Breast epithelium (tissue), 4 donors: ENCODE results near the gene FOCAD. TPM values are rescaled to one million over a fixed set of nuclear protein-coding genes. Genes with fewer than 3 reads are reported as not detected.

Source experiments
- DNase-seq, 2 donors: peaks; one replicate each; pipeline ENCODE4 v3.0.0-alpha.2; 2019; ENCODE audit warnings: low spot score in 2 of 2
- H3K27ac ChIP-seq, 2 donors: fragments of 200-600 bp; sonication (generic) in 1 of 2; one replicate each; pipeline ENCODE4 v1.5.1; 2016 to 2019; ENCODE audit warnings: mild to moderate bottlenecking in 1 of 2
- H3K27me3 ChIP-seq, 2 donors: fragments of 200-600 bp; sonication (generic) in 1 of 2; one replicate each; pipeline versions ENCODE4 v1.5.1 to v1.6.0; 2017 to 2019; ENCODE audit warnings: control low read depth in 1 of 2, mild to moderate bottlenecking in 1 of 2
- H3K36me3 ChIP-seq: fragments of 200-600 bp; one replicate; pipeline ENCODE4 v1.5.1; 2019
- H3K4me1 ChIP-seq, 2 donors: fragments of 200-600 bp; sonication (generic); one replicate each; pipeline ENCODE4 v1.5.1; 2016 to 2019; ENCODE audit warnings: control low read depth in 1 of 2
- H3K4me3 ChIP-seq, 3 donors: fragments of 200-600 bp; sonication (generic); 1 replicate in 2 of 3; 2 replicates in 1 of 3; pipeline ENCODE4 v1.5.1; 2016 to 2019; ENCODE audit warnings: mild to moderate bottlenecking in 3 of 3, moderate library complexity in 2 of 3
- H3K9me3 ChIP-seq, 2 donors: fragments of 200-600 bp; sonication (generic) in 1 of 2; one replicate each; pipeline ENCODE4 v1.5.1; 2016 to 2019; ENCODE audit warnings: control low read depth in 1 of 2
- POLR2A ChIP-seq: fragments of 450-650 bp; IDR thresholded peaks from one replicate; pipeline ENCODE4 v1.6.1; 2016; ENCODE audit warnings: antibody characterized with exemption, mild to moderate bottlenecking, moderate library complexity
- POLR2AphosphoS5 ChIP-seq, 3 donors: sonication (generic); formaldehyde crosslinking; IDR thresholded peaks; one replicate each; pipeline ENCODE4 v1.6.1; 2017; ENCODE audit warnings: antibody characterized with exemption in 3 of 3
- intact Hi-C: fragments of 100-400 bp; cut with DNase I; formaldehyde crosslinking; loops from one replicate; pipeline ENCODE4 v1.15.1; 2023; ENCODE audit warnings: low total_unique reads
- total RNA-seq, 3 donors: library from RNA; depleted of rRNA; stranded (reverse); fragments of >200 nt; gene quantifications; one replicate each; pipeline ENCODE4 v1.1.0, GENCODE V29; 2016
- TF ChIP-seq, protein P1 (sequence below), 3 donors: fragments of 450-650 bp; IDR thresholded peaks; one replicate each; pipeline ENCODE4 v1.5.1; 2016 to 2017; ENCODE audit warnings: antibody characterized with exemption in 3 of 3, mild to moderate bottlenecking in 3 of 3, moderate library complexity in 3 of 3

The FOCAD gene
- total RNA-seq, 3 donors from 2014 or later, result 23.4 to 48.1 (median 36.7) TPM

DNA sequence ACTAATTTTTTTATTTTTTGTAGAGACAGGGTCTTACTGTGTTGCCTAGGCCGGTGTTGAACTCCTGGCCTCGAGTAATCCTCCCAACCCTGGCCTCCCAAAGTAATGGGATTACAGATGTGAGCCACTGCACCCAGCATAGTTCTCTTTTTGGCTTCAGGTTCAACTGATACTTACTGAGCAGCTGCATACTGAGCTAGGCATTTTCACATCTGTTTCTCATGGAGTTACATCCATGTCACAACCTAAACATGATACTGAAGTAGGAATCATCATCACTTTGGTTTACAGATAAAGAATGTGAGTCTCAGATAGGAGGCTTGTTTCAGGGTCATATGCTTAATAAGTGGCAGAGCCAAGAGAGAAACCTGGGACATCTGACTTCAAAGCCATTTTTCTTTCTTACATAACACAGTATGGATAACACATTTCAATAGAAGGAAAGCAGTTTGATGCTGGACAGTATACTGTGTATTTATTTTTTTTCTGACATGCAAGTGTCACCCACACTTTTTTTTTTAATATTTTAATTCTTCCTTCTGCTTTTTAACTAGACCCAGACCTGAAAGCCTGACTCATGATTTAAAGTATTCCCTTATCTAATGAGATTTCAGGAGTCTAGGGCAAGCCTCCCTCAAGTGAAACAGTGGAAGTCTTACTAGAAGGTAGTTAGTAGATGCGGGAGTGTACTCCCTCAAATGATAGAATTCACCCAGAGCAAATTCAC lies 256.6 kb downstream of the FOCAD start:
- DNase-seq, result no peak
- H3K27ac ChIP-seq, result no peak overlapping the region
- no peaks in the 10 kb centered on the region for H3K27me3 ChIP-seq
- no peaks in the 10 kb centered on the region for H3K4me1 ChIP-seq
- intact Hi-C loops, result no loop called here
- H3K4me3 ChIP-seq, result no peak overlapping the region
- TF ChIP-seq, protein P1, sequence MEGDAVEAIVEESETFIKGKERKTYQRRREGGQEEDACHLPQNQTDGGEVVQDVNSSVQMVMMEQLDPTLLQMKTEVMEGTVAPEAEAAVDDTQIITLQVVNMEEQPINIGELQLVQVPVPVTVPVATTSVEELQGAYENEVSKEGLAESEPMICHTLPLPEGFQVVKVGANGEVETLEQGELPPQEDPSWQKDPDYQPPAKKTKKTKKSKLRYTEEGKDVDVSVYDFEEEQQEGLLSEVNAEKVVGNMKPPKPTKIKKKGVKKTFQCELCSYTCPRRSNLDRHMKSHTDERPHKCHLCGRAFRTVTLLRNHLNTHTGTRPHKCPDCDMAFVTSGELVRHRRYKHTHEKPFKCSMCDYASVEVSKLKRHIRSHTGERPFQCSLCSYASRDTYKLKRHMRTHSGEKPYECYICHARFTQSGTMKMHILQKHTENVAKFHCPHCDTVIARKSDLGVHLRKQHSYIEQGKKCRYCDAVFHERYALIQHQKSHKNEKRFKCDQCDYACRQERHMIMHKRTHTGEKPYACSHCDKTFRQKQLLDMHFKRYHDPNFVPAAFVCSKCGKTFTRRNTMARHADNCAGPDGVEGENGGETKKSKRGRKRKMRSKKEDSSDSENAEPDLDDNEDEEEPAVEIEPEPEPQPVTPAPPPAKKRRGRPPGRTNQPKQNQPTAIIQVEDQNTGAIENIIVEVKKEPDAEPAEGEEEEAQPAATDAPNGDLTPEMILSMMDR (IDR thresholded peaks at IDR 0.05), result no peak
- TF ChIP-seq POLR2AphosphoS5 (IDR thresholded peaks at IDR 0.05), result no peak
- no peaks in the 10 kb centered on the region for H3K36me3 ChIP-seq
- no peaks in the 10 kb centered on the region for H3K9me3 ChIP-seq

DNA sequence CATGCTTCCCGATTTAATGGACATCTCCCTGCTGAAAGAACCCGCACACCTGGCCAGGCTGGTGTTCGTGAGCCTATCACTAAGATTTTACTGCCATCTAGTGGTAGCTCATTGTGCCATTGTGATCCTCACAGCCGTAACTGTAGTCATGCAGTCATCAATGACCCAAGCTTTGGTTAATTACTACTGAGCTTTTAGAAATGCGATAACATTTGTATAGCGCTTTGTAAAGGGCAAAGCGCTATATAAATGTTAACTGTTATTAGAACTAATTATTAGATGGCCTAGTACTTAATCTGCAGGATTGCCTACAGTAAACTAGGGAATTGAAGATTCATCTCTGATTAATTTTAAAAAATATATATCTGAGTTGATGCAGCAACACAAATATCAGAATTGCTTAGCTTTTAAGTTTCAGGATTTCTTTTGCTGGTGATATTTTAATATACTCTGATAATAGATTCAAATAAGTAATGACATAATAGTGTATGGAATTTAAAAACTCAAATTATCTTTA lies 257.2 kb downstream of the FOCAD start:
- no peaks in the 10 kb centered on the region for H3K36me3 ChIP-seq
- intact Hi-C loops, result no loop called here
- peak in 1 of 2 donors; percentile 29 for DNase-seq
- no peaks in the 10 kb centered on the region for H3K9me3 ChIP-seq
- no peaks in the 10 kb centered on the region for H3K27me3 ChIP-seq
- no peaks in the 10 kb centered on the region for H3K4me1 ChIP-seq
- H3K4me3 ChIP-seq, result no peak overlapping the region
- H3K27ac ChIP-seq, result no peak overlapping the region
- TF ChIP-seq, protein P1 (IDR thresholded peaks at IDR 0.05), result peak; percentile 37 to 76 (median 71)
- no peak for TF ChIP-seq POLR2A

DNA sequence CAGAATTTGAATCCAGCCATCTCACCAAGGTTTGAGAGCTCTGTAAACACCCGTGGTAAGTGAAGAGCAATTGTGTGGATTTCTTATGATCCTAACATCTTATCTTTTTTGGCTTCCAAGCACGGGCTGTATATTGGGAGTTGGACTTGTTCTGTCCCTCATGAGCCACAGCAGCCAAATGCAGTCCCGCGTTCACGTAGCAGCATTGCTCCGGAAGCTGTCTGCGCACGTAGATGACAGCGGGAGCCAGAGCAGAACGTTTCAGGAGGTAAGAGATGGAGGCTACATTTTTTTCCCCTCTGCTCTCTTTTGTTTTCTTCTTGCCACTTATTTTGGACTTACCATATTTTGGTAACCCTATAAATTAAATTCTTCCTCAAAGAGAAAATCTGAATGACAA lies 260.4 kb downstream of the FOCAD start:
- Histone ChIP-seq H3K4me3 (no peak overlapping the region), H3K27ac (no peak overlapping the region), H3K4me1 (no peaks in the 10 kb centered on the region), H3K9me3 (no peaks in the 10 kb centered on the region), H3K36me3 (no peaks in the 10 kb centered on the region), H3K27me3 (no peaks in the 10 kb centered on the region)
- no peak for TF ChIP-seq POLR2A
- TF ChIP-seq, protein P1 (IDR thresholded peaks at IDR 0.05), result no peak
- TF ChIP-seq POLR2AphosphoS5 (IDR thresholded peaks at IDR 0.05), result no peak
- intact Hi-C loops, result no loop called here
- no peak for DNase-seq

DNA sequence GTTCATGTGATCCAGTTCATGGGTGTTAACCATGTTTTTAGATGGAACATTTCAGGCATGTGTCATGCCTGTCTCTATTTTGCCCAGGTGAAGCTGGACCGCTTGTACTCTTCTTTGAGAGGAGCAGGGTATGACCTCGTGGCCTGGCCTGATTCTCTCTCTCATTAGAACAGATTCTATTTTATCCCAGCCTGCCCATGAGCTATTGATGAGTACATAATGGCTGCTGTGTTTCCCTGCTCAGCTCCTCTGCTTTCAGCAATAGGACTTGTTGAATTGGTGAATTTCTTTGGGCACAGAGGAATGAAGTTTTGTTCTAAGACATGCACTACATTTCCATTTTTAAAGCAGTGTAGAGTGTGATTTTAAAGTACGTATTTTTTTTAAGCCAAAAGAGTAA lies 261.2 kb downstream of the FOCAD start:
- H3K36me3 ChIP-seq, result no peaks in the 10 kb centered on the region
- TF ChIP-seq, protein P1 (IDR thresholded peaks at IDR 0.05), result no peak
- TF ChIP-seq POLR2A, result no peak
- TF ChIP-seq POLR2AphosphoS5 (IDR thresholded peaks at IDR 0.05), result no peak
- intact Hi-C loops, result no loop called here
- H3K4me1 ChIP-seq, result no peaks in the 10 kb centered on the region
- no peak for DNase-seq
- no peak overlapping the region for H3K4me3 ChIP-seq
- no peaks in the 10 kb centered on the region for H3K9me3 ChIP-seq
- no peaks in the 10 kb centered on the region for H3K27me3 ChIP-seq
- no peak overlapping the region for H3K27ac ChIP-seq

DNA sequence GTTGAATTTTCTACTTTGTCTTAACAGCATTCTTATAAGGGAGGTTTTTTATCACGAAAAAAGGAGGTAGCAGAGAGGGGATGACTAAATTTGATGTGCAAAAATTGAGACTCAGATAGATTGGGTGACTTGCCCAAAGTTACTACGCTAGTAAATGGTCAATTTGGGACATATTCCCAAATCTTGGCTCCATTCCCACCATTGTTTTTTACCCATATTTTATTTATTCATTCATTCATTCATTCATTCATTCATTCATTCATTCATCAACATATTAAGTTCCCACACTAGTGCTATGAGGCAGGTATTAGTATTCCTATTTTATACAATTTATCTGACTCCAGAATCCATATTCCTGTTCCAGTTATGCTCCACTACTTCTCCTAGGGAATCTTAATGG lies 261.8 kb downstream of the FOCAD start:
- no peaks in the 10 kb centered on the region for H3K36me3 ChIP-seq
- H3K4me3 ChIP-seq, result no peak overlapping the region
- no peaks in the 10 kb centered on the region for H3K9me3 ChIP-seq
- TF ChIP-seq POLR2A, result no peak
- TF ChIP-seq, protein P1 (IDR thresholded peaks at IDR 0.05), result no peak
- no peak for TF ChIP-seq POLR2AphosphoS5 (IDR thresholded peaks at IDR 0.05)
- intact Hi-C loops, result no loop called here
- DNase-seq, result no peak
- no peaks in the 10 kb centered on the region for H3K27me3 ChIP-seq
- no peak overlapping the region for H3K27ac ChIP-seq
- no peaks in the 10 kb centered on the region for H3K4me1 ChIP-seq
